TTC549 (cell line): ENCODE data around the gene STIMATE.

Source experiments
- FAIRE-seq: peaks from 2 replicates; lab custom pipeline; 2012; peaks lifted over from hg19 to GRCh38; lab: Jason Lieb, UNC

The STIMATE gene

DNA sequence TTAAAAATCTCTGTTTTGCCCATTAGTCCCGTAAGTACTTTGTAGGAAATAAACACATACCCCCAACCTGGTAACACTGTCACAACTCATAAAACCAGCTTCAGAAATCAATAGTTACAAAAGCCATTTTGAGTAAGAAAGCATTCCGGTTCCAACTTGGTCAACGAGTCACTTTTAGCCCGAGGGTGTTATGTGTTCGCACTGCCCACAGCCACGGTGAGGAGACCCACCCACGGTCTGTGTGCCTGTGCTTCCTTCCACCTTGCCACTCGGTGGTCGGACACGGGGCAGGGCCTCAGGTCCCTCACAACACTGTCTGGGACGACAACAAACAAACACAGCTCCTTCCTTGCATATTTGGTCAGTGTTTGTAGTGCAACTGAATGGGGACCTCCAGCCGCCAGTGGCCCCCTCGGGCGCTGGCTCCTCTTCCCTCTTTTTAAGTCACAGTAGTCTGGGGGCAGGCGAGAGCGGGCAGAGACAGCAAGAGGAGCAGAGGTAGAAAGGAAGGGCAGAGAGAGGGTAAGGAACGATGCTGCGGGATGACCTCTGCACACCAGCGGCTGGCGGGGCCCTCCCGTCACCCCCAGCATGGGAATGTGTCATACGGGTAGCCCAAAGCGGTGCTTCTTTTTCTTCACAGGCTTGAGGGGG lies 57.3 kb downstream of the STIMATE start:
- no peak for FAIRE-seq

DNA sequence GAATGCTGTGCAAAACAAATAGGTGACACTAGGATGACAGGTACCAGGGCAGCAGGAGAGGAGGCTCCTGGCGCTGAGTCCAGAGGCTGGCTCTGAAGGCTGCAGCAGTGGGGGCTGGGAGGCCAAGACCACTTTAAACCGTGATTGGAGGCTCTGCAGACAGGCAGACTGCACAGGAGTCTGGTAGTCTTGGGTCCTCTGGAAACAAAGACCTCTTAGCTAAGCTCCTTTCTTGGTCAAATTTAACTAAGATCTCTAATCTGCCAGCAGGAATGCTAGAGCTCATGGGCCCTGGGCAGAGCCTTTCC lies 58.1 kb downstream of the STIMATE start:
- FAIRE-seq, result no peak

DNA sequence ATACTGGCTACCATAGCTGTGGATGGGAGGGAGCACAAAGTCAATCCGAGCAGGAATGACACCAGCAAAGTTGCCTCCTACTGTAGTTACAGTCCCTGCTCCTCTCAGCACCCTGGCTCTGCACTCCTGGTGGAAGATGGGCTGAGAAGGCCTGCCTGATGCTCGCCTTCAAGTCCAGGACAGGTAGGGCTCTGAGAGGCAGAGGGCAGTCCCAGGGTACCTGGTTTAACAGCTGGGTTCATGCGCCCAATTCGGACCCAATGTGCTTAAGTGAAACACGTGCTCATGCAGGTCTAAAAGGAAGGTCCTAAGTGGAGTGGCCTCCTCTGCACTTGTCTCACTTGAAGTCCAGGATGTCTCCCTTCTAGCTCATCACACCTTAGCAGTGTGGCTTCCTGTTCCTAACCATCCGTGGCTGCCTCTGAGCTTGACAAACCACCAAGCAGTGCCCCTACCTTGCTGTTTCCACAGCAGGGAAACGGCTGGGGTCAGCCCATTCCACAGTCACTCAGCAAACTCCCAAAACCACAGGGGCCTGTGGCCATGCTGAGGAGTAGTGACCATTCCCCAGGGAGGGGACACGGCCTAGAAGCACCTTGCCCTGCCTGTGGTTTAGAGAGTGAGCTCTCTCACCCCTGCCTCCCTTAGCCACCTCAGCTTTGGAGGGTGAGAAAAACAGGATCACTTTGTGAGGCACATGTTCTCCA lies 58.6 kb downstream of the STIMATE start:
- FAIRE-seq, result no peak

DNA sequence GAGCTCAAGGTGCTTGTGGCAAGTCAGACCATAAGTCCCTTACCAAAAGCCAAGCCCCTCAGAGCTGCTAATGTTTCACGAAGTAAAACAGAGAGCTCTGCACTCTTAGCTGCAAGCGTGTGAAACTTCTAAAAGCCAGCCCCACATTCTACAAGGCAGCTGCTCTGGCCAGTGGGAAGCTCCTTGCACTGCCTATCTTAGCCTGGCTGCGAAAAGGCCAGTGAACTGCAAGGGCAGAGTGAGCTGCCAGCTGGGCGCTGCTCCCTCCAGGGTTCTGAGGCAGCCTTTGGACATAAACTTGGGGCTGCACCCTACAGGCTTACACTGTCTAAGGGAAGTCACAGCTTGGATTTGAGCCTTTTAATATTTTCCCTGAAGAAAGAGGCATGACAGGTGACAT lies 60.4 kb downstream of the STIMATE start:
- no peak for FAIRE-seq

DNA sequence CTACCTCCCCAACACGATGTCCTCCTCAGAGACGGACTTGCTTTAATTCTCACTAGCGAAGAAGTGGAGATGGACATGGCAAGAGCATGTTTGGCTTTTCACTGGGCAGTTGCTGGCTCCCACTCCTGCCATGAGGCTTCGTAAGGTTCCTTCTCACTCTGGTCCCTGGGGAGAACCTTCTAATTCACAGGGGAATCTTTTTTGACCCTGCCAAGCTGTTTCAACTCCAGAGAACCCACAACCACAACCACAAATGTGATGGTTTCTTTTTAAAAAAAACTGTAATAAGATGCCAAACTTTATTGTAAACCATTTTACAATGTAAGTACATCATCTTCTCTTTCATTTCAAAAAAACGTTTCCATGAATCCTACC lies 60.9 kb downstream of the STIMATE start:
- no peak for FAIRE-seq

DNA sequence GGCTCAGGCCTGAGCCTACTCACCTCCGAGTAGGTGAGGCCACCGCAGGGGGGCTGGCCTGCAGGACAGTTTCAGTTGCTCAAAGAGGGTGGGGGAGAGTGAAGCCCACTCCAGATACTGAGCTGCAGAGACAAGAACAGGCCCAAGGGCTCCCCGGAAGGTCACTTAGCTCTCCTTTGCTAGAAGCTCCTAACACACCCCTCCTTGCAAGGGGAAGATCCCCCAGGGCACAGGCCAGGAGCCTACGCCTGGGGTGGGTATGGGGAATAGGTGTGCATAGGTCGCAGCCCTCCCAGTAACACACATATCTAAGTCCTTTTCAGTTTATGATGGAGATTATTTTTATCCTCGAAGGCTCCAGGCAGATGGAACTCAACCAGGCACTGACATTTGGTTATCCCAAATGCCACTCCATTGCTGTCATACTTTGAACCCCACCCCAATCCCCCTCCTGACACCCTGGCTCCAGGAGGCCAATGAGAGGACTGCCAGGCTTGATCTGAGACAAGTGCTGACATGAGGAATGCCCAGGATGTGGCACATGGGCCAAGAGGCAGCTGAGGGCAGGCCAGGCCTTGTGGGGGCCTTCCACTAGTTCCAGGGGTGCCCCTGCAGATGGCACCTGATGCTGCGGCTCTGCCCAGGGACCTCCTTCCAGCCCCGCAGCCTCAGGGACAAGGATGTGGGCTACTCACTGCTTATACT lies 61.4 kb downstream of the STIMATE start:
- no peak for FAIRE-seq

DNA sequence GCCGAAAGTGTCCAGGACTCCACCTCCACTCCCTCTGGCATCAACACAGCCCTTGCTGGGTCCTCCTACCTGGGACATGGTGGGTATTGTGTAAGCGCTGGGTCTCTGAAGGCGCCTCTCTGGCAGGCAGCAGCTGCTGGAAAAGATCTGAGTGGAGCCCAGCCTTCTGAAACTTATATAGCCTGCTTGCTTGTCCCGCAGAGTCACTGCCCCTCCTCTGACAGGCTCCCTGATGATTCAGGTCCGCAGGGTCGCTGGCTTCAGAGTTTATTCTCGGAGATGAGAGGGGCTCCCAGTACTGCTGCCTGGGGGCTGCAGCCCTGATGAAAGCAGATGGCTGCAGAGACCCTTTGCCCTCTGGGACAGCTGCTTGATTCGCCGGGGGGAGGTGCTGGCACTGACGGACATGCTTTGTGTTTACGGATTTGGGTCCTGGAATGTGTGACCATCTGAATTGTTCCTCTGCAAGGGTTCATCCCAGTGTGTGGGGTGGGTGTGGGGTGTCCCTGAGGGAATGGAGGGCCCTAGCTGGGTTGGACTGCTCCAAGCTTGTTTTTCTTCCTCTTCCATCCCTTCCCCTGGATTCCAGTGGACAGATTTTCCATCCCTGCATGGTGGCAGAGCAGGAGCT lies 62.4 kb downstream of the STIMATE start, which contains the start of gene MUSTN1:
Gene MUSTN1, minus strand, starts transcription at position 149 of the 631 bp plus-strand sequence. Its CDS starts 71 bp downstream, at position 78.
- no peak for FAIRE-seq

DNA sequence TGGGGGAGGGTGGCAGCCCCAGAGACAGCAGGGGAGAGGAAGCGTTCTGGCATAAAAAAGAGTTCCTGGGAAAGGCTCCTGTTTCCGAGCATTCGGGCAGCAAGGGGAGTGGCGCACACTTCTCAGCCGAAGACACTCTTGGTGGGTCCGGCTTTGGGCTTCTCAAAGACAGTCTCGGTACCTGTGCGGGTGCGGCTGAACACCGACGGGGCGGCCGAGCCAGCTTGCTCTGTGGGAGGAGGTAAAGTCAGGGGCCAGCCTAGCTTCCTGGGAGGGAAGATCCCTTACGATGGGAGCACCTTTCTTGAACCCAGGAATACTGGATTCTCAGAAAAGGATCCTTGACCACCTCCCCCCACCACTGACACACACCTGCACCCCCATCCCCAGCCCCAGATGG lies 64.1 kb downstream of the STIMATE start:
- no peak for FAIRE-seq

DNA sequence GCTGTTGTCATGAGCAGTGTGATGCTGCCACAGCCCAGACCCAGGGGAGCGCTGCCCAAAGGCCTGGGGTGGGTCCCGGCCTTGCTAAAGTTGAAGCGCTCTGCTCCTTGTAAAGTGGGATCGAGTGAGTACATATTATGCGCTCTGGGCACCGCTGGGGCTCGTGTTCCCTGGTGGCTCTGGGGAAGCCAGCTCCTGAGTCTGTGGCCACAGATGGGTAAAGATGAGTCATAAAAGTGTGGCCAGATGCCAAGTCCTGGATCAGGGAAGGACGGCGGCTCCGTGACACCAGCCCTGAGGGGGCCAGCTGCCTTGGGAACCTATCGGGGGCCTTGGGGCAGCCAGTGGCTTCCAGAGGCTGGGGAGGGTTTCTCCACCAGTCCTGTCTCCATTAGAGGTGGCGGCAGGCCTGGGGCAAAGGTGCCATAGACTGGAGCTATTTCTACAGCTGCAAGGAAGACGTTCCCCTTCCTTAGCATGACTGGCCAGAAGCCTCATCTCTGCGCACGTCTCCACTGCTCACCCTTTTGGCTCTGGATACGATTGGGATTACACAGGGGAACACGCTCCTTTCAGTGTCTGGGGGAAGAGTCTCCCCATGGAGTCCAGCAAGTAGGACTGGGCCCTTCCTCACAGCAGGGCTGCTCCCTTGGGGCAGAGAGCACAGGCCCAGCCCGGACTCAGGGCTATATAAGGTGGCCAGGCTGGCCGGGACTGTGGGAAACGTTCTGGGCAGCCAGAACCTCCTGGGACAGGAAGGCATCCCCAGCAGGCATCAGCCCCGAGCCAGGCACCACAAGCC lies 65.6 kb downstream of the STIMATE start:
- no peak for FAIRE-seq

DNA sequence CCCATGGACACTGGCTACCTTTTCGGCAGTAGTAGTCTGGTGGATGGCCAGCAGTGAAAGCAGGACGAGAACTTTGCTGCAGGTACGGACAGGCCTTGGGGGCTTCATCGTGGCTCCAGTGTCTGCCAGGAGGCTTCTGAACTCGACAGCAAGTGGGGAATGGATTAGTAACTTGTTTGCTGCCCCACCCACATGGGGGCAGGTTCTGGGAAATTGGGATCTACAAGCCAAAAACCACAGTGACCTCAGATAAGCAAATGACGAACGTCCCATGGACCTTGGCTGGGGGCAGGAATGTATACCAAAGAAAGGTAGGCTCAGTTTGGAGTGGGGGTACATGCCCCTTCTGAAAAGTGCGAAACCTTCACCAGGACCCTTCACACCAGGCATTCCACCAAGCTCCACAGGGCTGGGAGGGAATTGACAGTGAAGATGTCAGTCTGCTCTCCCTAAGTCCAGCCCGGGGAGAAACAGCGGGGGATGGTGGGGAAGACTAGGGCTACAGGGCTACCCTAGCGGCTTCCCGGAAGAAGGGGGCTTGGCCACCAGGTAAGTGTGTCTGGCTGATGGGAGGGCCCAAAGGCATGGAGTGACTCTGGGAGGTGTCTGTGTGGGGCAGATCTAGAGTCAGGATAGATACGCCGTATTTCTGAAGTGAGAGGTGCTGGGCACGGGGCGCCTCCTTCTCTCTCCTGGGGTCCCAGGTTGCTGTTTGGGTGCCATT lies 66.7 kb downstream of the STIMATE start, which contains the start of gene ITIH4:
Gene ITIH4, minus strand, starts transcription at position 138 of the 724 bp plus-strand sequence. Its CDS starts 30 bp downstream, at position 108.
- no peak for FAIRE-seq

DNA sequence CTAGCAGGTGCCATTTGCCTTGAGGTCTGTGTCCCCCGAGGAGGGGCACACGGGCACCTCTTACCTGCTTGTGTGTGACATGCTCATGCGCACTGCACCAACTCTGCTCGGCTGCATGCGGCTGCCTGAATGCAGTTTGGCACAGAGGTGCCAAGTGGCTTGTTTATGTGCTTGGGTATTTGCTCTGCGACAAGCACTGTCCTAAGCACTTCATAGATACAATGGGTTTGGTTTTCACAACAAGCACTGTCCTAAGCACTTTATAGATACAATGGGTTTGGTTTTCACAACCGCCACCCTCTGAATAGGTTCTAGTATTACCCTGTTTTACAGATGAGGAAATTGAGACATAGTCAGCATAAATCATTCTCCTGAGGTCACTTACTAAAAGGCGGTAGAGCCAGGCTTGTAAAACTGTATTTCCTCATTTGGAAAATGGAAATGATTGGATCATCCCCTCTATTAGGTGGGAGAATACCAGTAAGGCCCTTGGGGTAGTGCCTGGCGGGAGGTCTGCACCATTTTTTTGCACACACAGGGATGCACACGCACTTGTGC lies 67.4 kb downstream of the STIMATE start:
- FAIRE-seq, result no peak

DNA sequence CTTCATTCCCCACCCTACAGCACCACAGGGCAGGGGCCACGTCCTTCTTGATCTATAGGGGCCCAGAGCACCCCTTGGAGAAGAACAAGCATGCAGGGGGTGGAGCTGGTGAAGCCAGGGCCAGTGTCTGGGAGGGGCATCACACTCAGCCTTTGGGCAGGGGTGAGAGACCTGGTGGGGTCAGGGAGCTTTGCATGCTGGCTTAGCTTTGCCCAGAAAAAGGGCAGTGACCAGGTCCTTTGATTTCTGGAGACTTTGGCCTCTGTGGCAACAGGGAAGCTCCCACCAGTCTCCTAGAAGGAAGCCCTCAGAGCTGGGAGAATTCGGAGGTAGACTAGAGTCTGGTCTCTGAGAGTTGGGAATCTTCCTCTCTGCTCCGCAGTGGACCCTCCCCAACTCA lies 67.9 kb downstream of the STIMATE start:
- FAIRE-seq, result no peak

DNA sequence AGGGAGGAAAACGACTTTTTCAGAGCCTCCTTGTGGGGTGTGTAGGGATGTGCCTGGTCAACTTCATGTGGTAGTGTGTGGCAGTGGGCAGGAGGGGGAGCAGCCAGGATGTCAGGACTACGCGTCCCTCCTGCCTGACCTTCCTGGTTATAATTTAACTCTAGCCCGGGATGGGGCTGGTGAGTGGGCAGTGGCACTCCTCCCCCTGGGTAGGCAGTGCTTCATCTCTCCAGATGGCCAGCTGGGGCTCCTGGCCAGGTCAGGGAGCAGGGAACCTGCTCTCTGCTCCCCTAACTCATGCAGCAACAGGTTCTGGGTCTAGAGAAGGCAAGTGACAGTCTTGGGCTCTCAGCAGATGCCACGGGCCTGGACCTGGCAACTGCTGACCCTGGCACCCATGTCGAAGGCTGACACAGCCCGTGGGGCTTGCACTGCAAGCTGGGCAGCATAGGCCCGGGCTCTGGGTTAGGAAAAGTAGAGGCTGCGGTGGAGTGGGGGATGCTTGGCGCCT lies 69.4 kb downstream of the STIMATE start:
- no peak for FAIRE-seq

DNA sequence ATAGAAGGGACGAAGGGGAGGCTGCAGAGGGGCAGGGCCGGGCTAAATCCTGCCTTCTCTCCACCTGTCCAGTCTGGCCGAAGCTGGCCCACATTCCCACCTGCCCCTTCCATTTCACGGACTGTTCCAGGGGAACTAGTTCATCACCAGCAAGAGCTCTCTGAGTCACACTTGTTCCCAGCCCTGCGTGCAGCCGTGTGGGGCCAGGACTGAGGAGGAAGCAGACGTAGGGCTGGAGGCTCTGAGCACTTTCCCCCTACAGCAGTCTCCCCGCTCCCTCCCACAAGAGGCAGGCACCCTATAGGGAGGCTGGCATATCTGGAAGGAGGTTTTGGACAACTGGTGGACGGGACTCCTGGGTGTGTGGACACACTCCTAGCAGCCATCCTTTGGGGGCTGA lies 69.9 kb downstream of the STIMATE start:
- FAIRE-seq, result no peak

DNA sequence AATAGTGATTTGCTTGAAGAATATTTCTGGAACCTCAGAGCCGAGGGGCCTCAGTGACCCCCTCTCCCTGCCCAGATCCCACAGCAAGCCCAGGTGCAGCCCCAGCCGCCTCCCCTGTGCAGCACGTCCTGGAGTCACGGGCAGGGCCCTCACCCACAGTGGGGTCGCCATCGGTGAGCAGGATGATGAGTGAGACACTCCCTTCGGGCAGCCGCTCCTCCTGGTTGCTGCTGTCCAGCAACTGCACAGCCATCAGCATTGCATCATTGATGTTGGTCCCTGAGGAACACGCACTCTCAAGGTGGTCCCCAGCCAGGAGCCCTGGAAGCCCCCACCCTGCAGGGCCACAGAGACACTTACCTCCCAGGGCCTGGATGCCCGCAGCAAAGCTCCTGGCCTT lies 73.3 kb downstream of the STIMATE start:
- FAIRE-seq, result no peak

DNA sequence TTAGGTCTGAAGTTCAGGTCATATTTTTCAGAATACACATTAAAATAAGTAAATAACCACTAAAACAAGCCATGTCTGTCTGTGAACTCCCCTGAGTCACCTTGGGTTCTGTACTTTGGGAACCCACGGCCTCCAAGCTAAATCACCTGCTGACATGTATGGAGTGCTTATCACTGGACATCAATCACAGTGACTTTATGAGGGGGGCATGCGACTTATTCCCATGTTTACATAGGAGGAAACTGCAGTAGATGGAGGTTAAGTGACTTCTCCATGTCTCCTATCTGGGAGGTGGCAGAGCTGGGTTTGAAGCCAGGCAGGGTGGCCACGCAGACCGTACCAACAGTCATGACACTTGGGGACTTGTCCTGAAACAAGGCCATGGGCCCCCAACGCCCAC lies 75.0 kb downstream of the STIMATE start:
- FAIRE-seq, result no peak

DNA sequence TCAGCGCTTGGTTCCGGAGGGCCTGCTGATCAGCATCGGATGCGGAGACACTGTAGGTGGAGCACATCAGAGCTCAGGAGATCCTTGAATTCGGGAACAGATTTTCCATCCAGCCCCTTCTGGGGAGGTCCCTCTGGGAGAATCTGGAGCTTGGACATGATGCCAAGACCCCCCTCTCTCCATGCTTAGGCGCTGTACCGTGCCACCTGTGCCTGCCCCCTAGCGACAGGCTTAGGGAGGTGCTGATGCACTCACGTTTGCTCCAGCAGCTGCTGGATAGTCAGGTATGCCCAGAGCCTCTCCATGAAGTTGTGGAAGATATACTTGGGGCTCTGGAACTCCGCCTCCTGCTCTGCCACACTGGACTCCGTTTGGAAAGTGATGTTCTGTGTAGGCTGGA lies 76.6 kb downstream of the STIMATE start:
- no peak for FAIRE-seq

DNA sequence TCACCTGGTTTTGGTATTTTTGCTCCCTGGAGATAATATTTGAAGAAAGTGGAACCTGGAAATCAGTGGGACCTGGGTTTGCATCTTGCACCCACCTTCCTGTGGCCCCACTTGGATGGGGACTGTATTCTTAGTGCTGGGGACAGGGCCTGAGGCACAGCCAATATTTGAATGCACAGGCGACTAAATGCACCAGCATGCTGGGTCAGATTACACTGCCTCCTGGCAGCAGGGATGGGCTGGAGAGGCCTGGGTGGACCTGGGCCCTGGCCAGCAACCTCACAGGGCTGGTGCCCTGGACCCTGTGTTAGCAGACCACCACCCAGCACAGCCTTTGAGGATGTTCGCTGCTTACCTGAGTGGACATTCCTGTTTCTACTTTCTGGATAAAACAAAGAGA lies 77.4 kb downstream of the STIMATE start:
- FAIRE-seq, result no peak

DNA sequence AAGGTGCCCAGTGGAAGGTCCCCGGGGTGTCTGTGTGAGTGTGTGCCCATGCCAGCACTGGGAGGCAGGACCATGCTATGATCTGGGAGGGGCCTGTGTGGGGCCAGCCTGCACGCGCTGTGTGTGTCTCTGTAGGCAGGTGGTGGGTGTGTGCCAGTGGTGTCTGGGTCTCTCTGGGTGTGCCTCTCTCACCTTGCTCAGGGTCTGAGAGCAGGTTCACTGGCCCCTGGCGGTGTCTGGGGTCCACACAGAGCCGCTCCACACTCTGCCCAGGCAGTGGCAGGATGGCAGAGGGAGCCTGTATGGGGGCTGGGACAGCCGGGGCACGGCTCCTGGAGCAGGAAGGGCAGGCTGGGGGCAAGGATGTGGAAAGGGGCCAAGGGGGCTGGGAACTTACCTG lies 79.5 kb downstream of the STIMATE start:
- FAIRE-seq, result no peak

DNA sequence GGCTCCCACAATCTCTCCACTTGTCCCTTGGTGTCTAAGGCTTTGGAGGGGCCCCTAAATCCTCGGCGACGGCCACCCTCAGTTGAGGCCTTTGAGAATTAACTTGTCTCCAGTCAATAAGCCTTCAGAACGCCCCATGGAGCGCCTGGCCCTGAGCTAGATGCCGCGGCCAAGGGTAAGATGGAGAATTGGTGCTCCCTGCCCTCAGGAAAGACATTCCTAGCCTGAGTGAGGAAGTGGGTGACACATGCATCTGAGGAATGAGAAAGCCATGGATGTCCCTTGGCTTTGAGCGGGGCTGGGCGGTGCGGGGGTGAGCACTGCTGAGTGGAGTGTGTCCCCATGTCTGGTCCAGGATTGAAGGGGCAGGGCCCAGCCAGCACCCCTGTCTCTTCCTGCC lies 80.1 kb downstream of the STIMATE start:
- FAIRE-seq, result no peak

DNA sequence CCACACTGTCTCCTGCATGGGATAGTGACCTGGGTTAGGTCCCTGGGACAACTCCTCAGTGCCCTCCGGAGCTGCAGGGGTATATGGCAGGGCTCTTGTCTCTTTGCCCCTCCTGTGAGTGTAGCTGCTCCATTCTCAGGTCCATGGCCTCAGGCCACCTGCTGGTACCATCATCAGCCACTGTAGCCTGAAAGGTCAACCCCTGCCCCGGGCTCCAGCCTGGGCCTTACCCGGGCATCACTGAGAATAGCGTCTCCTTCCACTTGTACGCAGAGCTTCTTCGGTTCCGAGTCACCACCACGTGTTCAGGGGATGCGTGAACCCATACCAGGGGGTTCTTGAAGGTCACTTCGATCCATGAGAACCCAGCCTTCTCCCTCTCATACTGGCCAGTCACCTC lies 80.7 kb downstream of the STIMATE start:
- FAIRE-seq, result no peak
